SHP77 (cell line): ENCODE measurements around the gene TFF1.
A peak's percentile ranks its signal among the peaks of the same experiment; 100 is the strongest.

Source experiments
- DNase-seq, 2 experiments: peaks; one replicate each; lab custom pipeline; 2025; lab: John Stamatoyannopoulos, UW

The TFF1 gene

DNA sequence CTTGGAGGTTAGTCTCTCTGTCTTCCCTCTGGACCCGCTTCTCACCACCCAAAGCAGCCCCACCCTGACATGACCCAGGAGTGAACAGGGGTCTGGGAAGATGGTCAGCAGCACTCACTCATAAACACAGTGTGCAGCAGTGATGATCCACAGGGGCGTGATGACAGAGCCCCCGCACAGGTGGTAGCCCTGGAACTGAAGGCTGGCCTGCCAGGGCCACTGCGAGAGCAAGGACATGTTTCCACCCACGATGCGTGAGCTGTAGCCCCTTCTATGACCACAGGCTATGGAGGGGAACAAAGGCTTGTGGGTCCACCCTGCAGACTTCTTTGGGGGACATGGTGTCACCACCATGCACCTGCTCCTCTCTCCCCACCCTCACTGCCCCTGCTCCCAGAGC lies 16.6 kb upstream of the TFF1 start:
- no peak for DNase-seq

DNA sequence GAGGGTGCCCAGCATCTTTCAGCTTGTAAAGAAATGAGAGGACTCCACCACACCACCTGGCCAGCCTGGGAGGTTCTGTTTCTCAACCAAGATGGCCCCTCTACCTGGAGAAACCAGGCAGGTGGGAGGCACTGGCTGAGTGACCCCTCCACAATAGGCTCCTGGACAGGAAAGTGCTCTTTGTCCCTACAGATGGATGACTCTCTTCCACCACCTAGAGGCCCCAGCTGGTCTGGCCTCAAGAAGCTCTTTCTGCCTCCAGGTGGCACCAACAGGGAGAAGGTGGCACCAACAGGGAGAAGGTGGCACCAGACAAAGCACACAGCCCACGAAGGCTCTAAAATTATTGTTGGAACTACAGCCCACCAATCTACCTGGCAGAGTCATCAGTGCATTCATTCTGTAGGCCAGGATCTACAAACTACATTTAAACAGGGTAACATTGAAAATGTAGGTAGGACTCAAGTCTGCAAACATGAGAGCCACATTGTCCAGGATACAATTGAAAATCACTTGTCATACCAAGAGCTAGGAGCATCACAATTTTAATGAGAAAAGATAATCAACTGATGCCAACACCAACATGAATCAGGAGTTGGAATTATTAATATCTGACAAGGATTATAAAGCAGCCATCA lies 15.1 kb upstream of the TFF1 start:
- DNase-seq: peak; percentile 42 to 46

DNA sequence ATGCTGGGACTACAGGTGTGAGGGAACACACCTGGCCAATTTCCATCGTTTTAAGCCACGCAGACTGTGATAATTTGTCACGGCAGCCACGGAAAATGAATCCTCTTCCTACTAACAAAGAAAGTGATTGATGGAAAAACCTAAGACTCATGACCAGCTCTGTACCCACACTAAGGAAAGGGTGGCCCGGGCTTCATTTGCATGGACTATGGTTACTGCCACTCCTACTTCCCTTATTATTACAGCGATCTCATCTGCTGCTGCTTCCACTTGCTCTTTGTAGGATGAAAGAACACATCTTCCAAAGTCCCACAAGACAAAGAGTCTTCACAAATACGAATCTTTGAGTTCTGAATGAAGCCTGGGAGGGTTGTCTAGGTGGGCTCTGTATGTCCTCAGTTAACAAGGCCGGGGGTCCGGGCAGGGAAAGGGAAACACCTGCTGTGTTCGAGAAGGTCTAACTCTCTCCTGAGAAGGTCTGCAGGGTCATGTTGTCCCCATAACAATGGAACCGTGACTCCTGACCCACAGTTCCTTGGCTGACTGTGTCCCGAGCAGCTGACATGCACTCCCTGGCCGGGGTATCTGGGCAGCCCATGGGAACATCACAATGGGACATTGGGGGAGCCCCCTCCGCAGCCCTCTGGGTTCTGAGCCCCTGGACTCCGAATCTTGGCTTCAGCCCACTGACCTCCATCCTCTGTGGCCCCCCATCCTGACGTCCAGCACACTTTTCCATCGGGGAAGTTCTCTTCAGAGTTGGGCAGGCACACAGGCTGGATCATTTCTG lies 13.3 kb upstream of the TFF1 start:
- DNase-seq: no peak

DNA sequence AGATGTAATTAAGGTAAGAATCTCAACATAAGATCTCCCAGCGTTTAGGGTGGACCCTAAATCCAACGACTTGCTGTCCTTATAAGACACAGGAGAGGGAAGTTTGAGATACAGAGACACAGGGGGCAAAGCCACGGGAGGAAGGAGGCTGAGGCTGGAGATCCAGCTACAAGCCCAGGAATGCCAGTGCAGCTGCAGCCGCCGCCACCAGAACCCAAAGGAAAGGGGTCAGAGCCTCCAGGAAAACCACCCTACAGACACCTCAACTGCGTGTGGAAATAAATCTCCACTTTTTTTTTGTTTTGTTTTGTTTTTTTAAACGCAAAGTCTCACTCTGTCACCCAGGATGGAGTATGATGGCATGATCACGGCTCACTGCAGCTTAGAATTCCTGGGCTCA lies 12.1 kb upstream of the TFF1 start:
- DNase-seq: no peak

DNA sequence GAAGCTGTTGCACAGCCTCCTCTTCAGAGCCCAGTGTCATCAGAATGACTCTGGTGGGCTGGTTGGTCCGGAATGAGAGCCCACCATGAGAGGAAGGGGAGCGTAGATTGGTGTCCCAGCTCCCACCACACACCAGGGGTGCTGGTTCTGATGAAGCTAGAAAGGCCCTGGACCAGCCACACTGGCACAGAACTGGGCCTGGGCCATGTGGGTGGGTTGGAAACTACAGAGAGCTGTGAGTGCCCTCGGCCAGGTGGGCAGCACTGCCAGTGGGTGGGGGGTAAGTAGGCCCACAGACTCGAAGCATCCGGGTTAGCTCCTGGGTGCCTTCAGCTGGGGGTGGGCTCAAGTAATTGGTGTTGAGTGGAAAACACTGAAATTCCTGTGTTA lies 11.6 kb upstream of the TFF1 start:
- no peak for DNase-seq

DNA sequence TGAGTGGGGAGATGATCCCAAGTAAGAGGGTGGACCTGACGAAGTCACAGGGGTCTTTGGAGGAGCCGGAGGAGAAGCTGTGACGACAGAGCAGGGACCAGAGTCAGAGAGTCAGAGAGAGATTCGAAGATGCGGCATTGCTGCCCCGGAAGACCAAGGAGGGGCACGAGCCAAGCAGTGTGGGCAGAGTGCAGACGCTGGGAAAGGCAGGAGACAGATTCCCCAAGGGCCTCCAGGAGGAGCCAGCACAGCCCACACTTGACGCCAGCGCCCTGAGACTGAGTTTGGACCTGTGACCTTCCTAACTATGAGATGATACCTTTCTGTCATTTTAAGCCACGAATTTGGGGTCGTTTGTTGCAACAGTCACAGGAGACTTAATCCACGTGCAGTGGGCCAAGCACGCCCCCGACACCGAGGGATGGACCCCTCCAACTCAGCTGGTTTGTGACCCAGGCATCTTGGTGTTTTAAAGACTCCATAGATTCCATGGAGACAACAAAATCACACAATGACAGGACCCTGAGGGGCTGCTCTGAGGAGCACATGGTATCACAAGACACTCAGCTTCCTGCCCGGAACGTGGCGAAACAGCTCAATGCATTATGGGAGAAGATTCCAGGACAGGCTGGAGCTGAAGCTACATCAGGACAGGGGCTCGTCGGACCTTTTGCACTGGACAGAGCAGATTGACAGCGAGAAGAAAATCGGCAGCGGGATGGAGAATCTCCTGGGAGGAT lies 11.0 kb upstream of the TFF1 start:
- DNase-seq: no peak

DNA sequence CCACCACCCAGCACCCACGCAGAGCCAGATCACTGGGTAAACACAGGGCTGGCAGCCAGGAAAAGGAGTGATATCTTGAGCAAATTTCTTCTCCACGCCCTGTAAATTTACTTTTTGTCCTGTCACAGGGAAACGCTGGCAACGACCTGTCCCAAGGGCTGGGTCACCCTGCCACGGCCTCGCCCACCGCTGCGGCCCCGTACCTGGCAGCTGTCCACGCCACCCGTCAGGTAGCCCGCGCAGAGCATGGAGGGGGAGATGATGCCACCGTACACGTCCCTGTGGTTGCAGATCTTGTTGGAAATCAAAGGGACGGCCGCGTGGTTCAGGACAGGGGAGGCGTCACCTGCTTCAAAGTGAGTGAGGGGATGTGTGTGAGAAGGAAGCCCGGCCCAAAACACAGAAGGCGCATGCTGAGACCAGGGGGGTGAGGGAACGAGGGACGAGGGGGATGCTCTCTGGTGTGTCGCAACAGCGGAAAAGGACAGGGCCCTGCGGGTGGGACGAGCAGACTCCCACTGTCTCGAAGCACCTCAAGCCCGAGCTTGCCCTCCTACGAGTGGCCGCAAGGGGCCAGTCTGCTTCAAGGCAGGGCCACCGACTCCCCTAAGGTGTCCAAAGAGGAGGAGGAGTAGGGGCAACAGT lies 10.1 kb upstream of the TFF1 start:
- DNase-seq: no peak

DNA sequence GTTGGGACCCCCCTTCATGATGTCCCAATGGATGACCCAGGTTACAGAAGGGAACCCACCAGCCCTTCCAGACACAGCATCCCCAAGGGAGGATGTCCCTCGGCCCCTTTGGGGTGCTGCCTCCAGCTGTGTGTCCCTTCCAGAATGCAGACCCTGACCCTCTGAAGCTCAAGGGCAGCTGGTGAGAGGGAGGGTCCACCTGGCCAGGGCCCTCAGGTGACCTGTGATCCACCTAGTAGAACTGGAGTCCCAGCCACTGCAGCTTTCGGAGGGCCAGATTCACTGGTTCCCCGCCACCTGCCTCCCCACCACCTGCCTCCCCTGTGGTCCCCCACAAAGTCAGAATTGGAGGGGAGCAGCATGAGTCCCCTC lies 9.6 kb upstream of the TFF1 start:
- no peak for DNase-seq

DNA sequence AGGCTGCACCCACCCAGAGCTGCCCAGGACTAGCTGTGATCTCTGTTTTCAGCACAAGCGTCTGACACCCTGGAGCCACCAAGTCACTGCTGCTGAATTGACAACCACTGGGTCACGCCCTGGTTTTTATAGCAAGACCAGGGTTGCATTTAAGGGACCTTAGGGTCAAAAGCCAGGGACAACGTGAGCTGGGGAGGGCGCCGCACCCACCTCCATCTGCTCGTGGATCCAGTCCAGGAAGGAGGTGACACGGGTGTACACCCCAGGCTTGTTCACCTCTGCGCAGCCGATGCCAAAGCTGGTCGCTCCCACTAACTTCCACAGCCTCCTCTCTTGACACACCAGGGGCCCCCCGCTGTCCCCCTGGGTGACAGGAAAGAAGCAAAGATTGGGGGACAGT lies 9.2 kb upstream of the TFF1 start:
- DNase-seq: no peak

DNA sequence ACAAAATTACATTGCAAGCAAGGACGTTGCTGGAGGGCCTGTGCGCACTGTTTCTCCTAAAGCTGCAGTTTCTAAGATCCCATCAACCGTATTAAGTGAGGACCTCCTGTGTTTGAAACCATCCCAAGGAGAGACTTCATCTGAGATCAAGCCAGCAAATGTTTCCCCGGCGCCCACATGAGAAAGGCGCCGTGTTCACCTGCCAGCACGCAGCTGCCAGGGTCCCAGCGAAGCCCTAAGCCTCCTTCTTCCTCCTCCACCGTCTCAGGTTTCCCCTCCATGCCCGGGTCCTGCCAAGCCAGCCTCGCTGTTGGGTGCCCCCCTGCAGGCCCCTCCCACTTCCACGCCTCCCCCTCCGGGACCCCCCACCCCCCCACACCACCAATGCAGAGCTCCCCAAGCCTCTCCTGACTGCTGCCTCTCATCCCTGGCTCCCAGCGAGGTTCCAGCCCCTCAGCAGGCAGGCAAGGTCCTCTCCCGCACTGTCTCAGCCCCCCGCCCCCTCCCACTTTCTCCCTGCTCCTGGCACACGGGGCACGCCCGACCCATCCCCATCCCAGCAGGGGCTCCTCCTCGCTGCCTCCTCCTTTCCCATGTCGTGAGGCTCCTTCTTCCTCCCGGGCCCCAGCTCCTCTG lies 8.6 kb upstream of the TFF1 start:
- no peak for DNase-seq

DNA sequence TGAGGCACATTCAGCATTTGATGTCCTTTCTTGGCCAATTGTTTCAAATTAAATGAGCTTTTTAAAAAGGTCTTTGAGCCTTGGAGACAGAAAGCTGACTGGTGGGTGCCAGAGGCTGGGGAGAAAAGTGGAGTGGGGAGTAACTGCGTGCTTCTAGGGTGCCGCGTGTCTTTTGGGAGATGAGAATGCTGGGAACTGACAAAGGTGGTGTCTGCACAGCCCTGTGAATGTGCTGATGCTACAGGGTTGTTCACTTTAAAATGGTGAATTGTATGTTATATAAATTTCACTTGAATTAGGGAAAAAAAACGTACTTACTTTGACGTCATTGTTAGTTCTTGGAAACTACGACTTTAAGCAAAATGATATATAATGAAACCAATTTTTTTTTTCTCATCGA lies 8.1 kb upstream of the TFF1 start:
- no peak for DNase-seq

DNA sequence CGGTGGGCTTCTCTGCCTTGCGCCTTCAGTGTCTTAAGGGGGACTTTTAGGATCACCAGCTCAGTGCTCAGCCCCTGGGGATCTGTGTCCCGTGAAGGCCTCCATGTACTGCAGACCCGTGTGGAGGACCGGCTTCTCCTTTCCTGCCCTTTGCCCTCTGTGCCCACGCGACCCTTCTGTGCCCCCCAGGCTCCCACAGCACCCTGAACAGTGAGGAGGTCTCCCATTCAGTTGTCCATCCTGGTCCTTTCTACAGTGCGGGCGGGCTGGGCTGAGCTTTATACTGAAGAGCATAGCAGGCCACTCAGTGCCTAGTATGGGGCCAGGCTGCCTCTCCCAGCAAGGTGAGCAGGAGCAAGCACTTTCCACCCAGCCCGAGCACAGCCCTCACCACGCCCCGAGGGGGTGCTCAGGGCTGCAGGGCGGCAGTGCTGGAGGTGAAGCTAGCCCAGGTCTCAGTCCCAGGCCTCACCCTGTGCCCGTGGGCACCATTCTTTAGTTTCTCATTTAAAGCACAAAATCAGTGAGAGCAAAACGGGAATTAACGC lies 7.6 kb upstream of the TFF1 start:
- no peak for DNase-seq

DNA sequence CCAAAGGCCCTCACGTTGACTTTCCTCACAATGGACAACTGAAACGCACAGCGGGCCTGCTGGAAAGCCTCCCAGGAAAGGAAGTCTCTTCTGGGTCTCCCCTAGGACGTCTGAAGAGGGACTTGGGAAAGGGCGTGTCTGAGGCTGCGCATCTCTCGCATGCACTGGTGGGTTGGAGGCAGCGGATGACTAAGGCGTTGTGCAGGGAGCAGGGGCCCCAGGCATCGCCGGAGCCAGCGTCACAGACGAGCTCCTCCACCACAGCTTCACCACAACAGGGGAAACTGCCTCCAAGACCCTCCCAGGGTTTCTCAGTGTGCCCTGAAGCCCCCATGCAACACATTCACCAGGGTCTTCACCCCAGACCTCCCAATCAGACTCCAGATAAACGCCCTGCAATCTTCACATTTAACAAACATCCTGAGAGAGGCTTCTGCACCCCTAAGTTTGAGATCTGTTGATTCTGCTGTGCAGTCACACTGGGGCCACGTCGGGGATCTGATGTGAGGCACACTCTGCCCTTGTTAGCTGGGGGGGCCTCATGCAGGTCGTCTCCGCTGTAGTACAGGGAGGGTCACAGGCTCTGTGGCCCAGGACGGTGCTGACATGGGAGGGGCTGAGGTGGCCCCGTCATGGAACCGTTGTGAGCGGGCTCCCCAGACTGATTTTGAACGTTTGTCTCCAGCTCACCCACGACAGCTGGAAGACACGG lies 7.0 kb upstream of the TFF1 start:
- no peak for DNase-seq

DNA sequence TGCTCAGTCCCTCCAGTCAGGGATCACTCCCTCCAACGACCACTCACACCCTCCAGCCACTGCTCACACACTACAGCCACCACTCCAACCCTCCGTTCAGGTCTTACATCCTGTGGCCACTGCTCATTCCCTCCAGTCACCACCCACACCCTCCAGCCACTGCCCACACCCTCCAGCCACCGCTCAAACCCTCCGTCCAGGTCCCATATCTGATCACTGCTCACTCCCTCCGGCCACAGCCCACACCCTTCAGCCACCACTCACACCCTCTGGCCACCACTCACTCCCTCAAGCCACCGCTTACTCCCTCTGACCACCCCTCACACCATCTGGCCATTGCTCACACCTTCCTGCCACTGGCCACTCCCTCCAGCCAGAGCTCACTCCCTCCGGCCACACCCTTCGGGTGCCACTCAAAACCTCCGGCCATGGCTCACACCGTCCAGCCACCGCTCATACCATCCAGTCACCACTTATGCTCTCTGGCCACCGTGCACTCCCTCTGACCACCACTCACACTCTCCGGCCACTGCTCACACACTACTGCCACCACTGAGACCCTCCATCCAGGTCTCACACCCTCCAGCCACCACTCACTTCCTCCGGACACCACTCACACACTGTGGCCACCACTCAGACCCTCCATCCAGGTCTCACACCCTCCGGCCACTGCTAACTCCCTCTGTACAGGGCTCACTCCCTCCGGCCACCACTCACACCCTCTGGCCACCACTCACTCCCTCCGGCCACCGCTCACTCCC lies 4.7 kb upstream of the TFF1 start:
- no peak for DNase-seq

DNA sequence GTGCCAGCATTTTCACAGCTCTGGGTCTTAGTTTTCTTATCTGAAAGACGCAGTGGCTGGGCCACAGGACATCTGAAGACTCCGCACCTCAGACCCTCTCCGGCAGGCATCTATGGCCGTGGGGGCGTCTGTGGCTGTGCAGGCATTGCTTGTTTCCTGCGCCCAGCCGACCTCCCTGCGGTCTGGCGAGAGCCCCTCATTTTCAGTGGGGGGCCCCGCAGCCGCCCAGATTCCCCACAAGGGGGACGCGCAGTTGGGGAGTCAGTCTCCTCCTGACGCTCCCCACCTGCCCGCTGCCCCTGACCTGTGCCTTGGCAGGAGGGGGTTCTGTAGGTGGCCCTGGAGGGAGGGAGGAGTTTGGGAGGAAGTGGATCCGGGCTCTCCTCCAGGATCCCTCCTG lies 3.5 kb upstream of the TFF1 start:
- no peak for DNase-seq

DNA sequence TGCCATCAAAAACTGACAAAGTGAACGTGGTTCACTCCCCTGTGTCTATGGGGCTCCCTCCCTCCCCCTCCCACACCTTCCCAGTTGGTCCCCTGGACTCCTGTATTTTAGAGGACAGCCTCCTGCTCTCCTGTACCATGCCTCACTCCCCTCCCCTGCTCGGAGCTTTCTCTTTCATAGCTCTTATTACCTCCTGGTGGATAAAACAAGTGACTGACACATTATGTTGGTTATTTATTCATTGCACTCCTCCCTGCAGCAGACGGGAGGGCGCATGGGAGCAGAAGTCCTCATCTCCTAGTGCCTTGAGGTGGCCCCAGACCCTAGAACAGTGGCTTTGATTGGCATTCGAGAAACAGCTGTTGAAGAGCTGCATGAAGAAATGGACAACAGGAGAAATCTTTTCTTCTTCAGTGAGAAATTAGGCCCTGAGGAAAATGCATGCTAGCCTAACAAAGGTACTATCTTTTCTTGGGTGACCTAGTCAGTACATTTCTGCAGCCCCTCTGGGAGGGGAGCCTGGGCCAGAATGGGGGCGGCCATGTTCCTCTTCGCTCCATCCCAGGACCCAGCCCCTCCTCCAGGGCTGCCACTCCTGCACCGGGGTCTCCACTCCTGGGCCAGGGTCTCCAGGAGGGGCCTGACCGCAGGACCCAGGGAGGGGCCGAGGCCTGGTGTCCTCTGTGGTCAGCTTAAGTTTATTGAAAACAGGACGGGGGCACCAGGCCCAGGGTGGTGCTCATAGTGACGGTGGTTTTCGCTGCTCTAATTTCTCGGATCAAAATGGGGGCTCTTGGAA lies 1.2 kb upstream of the TFF1 start:
- DNase-seq: no peak

DNA sequence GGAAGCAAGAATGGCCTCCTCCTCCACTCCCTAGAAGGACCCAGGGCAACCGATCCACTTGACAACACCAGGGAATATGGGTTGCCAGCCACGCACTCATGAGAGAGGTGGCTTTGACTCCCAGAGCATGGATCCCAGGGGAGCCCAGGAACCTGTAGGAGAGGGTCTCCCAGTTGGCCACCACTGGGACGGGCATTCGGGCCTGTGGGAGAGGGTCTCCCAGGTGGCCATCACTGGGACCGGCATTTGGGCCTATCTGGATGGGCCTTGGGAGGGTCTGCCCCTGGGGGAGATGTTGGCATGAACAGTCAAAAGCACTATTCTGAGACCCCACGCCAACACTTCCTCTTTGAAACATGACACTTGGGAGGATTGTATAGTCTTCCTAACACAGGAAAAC lies 565 bp downstream of the TFF1 start:
- DNase-seq: no peak

DNA sequence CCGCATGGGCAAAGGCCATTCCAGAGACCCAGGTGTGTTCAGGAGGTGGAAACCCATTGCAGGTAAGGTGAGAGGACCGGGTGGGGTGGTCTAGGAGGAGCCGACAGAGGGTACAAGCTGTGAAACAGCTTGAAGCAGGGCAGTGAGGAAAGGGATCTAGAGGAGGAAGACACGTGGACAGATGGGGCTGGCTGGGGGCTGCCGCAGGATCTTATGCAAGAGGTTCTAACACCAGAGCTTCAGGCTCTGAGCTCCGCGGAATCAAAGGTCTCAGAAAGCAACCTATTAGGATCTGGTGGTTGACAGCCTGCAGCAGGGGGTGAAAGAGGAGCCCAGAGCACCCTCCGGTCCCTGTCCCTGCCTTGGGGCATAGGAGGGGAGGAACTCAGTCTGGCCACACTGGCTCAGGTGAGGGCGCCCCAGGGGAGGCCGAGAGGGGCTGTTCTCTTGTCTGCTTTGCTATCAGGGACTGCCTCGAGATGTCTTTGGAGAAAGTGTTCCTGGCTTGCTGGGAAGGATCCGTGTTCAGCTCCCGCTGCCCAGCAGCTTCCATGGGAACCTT lies 1.9 kb downstream of the TFF1 start:
- DNase-seq: no peak

DNA sequence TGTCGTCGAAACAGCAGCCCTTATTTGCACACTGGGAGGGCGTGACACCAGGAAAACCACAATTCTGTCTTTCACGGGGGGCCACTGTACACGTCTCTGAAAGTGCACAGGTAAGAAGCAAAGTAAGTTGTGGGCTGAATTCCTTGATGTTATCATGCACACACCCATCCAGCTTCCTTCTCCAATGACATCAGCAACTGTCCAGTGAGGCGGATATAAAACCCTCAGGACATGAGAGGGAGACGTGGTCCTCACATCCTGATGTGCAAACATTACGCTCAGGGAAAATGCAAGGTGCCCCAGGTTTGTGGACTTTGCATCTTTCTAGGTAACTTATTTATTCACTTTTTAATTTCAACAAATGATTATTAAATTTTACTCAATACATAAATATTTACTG lies 3.0 kb downstream of the TFF1 start:
- no peak for DNase-seq
